Stimulated activated naive CD8-positive, alpha-beta T cell treated with anti-CD3 and anti-CD28 coated beads, Interleukin-15, Interleukin-2, amounts not matched to agents 100 ng/mL and 50 ng/mL, for 24 hours (primary cell): Measurements from ENCODE around the gene ABCC1.
A peak's percentile ranks its signal among the peaks of the same experiment; 100 is the strongest.
"Not testable (repeated sequence)": the region's sequence is repeated elsewhere in the genome, so short reads cannot be mapped to it uniquely, and the experiment has no call there.

ENCODE experiments used
- H3K27ac Mint-ChIP-seq: one replicate; pipeline ENCODE4 v1.8.0; 2021; ENCODE audit warnings: mild to moderate bottlenecking, mixed read lengths
- H3K27me3 Mint-ChIP-seq: one replicate; pipeline ENCODE4 v1.8.0; 2021; ENCODE audit warnings: mixed read lengths
- H3K36me3 Mint-ChIP-seq: one replicate; pipeline ENCODE4 v1.8.0; 2021; ENCODE audit warnings: low read depth, mixed read lengths
- H3K4me1 Mint-ChIP-seq: one replicate; pipeline ENCODE4 v1.8.0; 2021; ENCODE audit warnings: low read depth, mixed read lengths
- H3K4me3 Mint-ChIP-seq: one replicate; pipeline ENCODE4 v1.8.0; 2021; ENCODE audit warnings: mild to moderate bottlenecking, mixed read lengths
- H3K9me3 Mint-ChIP-seq: one replicate; pipeline ENCODE4 v1.8.0; 2021; ENCODE audit warnings: mixed read lengths

ABCC1 gene

DNA sequence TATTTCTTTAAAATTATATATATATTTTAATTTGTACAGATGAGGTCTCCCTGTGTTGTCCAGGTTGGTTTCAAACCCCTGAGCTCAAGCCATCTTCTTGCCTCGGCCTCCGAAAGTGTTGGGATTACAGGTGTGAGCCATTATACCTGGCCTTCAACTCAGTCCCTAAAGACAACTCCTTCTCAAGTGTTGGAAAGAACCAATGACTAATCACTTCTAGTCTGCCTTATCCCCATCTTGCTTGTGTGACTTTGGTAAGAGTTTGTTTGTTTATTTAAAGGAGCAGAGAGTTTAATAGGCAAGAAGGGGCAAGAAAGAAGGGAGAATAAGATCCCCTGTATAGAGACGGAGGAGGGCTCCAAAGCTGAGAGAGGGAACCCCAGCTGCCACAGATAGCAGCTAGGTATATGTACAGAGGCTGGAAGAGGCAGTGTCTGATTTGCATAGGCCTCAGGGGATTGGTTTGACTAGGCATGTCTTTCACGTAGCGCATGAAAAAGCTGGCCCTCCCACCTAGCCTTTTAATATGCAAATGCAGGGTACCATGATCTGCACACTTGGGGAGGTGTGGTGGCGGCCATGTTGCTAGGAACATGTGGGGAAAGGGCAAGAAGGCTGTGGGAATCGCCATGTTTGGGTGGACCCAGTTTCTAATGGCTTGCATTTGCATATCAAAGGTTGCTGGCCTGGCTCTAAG is 21.5 kb downstream of the ABCC1 start:
- H3K27me3 Mint-ChIP-seq: no peaks in the 10 kb centered on the region
- H3K4me1 Mint-ChIP-seq: peaks cover 49% of the 10 kb centered on the region
- H3K4me3 Mint-ChIP-seq: no peak overlapping the region
- H3K27ac Mint-ChIP-seq: peak overlapping the region; percentile 32
- H3K9me3 Mint-ChIP-seq: peaks cover 18% of the 10 kb centered on the region
- peaks cover 52% of the 10 kb centered on the region for H3K36me3 Mint-ChIP-seq

DNA sequence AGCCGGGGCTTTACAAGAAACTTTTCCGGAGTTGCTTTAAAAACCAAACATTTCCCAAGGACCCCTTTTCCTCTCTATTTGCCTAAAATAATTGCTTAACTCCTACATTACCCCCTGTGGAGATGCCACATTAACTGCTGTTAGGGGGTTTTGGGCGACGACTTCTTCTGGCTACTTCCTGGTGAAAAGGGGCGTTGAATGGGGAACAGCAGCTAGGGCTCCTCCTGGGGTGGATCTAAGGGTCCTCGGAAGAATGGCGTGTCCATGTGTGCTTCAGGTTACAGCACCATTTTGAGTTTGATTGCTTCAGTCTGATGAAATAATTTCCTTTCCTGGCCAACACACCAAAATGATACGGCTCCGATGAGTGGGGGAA is 22.0 kb downstream of the ABCC1 start:
- H3K36me3 Mint-ChIP-seq: peaks cover 56% of the 10 kb centered on the region
- no peaks in the 10 kb centered on the region for H3K27me3 Mint-ChIP-seq
- H3K27ac Mint-ChIP-seq: no peak overlapping the region
- H3K4me1 Mint-ChIP-seq: peaks cover 51% of the 10 kb centered on the region
- H3K4me3 Mint-ChIP-seq: no peak overlapping the region
- peaks cover 18% of the 10 kb centered on the region for H3K9me3 Mint-ChIP-seq

DNA sequence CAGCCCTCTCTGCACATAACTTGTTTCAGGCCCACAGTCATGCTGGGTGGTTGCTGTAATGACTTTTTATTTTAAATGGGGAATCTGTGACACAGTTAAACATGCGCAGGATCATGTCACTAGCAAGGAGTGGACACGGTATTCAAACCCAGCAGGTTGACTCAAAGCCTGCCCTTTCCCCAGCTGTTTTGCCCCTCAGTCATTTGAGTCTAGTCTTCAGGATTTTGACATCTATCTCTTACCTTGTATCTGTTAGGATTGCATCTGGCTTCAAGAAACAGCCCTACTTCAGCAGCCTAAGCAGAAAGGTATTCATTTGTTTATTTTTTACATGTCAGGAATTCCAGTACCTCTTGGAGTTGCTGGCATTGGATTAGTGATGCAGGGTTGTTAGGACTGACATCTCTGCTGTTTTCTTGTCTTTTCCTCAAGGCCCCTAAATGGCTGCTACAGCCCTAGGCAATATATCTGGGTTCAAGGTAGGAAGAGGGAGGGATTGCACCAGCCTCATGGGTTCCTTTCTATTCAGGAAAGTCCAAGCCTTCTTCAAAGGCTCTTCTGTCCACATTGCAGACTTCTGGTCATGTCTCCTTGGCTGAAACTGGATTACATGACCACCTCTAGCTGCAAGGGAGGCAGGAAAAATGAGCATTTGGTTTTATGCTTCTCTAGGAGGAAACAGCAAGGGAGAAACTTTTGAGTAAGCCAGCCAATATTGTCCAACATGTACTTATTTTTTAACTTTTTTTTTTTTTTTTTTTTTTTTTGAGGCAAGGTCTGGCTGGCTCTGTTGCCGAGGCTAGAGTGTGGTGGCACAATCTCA is 22.8 kb downstream of the ABCC1 start:
- no peaks in the 10 kb centered on the region for H3K27me3 Mint-ChIP-seq
- H3K9me3 Mint-ChIP-seq: peaks cover 18% of the 10 kb centered on the region
- no peak overlapping the region for H3K27ac Mint-ChIP-seq
- H3K4me1 Mint-ChIP-seq: peaks cover 50% of the 10 kb centered on the region
- H3K36me3 Mint-ChIP-seq: peaks cover 63% of the 10 kb centered on the region
- H3K4me3 Mint-ChIP-seq: no peak overlapping the region

DNA sequence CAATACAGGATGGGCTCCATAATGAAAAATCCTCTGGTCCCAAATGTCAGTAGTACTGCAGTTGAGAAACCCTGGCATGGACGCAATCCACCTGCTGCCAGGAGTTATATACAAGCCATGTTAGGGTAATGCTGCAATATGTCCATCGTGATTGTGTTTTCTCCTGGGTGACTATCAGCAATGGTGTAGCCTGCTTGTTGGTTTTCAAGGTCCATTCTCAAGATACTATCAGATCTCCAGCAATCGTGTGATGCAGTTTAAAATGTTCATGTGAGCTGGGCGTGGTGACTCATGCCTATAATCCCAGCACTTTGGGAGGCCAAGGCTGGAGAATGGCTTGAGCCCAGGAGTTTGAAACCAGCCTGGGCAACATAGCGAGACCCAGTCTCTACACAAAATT is 24.0 kb downstream of the ABCC1 start:
- H3K27me3 Mint-ChIP-seq: no peaks in the 10 kb centered on the region
- peaks cover 50% of the 10 kb centered on the region for H3K4me1 Mint-ChIP-seq
- H3K36me3 Mint-ChIP-seq: peaks cover 74% of the 10 kb centered on the region
- H3K27ac Mint-ChIP-seq: no peak overlapping the region
- peaks cover 28% of the 10 kb centered on the region for H3K9me3 Mint-ChIP-seq
- H3K4me3 Mint-ChIP-seq: no peak overlapping the region

DNA sequence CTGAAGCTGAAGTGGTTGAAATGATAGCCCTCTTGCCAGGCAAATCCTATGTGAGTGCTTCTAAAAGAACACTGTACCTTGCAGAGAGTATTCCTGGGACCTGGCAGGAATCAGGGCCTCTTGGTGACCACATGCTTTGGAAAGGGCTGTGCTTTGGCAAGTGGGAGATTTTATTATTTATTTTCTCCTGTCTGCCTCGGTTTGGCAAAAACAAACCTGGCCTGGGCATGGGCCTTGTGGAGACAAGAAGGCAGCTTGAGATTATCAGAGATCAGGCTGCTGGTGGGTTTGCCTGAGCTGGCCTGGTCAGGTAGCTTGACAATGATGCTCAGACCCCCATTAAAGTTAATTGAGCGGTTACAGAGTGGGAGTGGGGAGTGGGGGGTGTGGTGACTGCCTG is 24.6 kb downstream of the ABCC1 start:
- no peak overlapping the region for H3K27ac Mint-ChIP-seq
- H3K27me3 Mint-ChIP-seq: no peaks in the 10 kb centered on the region
- peaks cover 81% of the 10 kb centered on the region for H3K36me3 Mint-ChIP-seq
- peaks cover 31% of the 10 kb centered on the region for H3K9me3 Mint-ChIP-seq
- peaks cover 49% of the 10 kb centered on the region for H3K4me1 Mint-ChIP-seq
- no peak overlapping the region for H3K4me3 Mint-ChIP-seq

DNA sequence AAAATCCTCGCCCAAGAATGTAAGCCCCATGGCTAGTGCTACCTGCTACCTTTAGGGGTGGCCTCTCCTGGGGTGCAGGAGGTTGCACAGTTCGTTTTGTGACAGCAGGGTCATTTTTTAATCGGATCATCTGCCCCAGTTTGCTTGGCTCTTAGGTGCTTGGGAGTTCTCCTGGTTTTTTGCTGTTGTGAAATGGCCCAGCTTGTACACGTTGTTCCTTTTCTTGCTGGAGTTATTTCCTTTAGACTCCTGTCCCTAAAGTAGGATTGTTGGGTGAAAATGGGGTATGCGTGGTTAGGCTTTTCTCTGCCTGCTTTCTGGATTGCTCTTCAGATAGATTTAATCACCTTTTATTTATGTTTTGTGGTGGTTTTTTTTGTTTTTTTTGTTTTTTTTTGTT is 25.8 kb downstream of the ABCC1 start:
- peaks cover 45% of the 10 kb centered on the region for H3K4me1 Mint-ChIP-seq
- H3K27me3 Mint-ChIP-seq: no peaks in the 10 kb centered on the region
- H3K27ac Mint-ChIP-seq: peak overlapping the region; percentile 0
- peaks cover 38% of the 10 kb centered on the region for H3K9me3 Mint-ChIP-seq
- H3K36me3 Mint-ChIP-seq: peaks cover 86% of the 10 kb centered on the region
- H3K4me3 Mint-ChIP-seq: no peak overlapping the region

DNA sequence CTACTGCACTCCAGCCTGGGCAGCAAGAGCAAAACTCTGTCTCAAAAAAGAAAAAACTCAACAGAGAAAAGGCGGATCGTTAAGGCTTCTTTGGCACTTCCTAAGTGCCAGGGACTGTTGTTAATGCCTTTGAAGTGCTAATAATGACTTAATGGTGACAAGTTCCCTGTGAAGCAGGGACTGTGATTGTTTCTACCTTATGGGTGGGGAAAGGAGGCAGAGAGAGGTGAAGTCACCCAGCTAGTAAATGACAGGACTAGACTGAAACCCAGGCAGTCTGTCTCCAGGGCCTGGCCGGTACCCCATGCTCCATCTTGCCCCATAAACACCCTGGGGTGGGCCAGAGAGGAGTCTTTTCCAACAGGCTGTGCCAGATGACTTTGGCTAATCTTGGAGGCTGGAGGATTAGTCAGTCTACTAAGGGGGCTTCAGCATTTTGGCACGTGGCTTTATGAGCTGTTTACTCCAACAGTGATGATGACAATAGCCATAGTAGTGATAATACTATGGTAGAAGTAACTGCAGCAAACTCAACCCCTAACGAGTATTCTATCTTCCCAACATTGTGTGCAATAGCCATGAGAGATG is 26.9 kb downstream of the ABCC1 start:
- H3K9me3 Mint-ChIP-seq: peaks cover 37% of the 10 kb centered on the region
- H3K4me3 Mint-ChIP-seq: no peak overlapping the region
- no peak overlapping the region for H3K27ac Mint-ChIP-seq
- H3K4me1 Mint-ChIP-seq: peaks cover 39% of the 10 kb centered on the region
- H3K36me3 Mint-ChIP-seq: peaks cover 86% of the 10 kb centered on the region
- no peaks in the 10 kb centered on the region for H3K27me3 Mint-ChIP-seq

DNA sequence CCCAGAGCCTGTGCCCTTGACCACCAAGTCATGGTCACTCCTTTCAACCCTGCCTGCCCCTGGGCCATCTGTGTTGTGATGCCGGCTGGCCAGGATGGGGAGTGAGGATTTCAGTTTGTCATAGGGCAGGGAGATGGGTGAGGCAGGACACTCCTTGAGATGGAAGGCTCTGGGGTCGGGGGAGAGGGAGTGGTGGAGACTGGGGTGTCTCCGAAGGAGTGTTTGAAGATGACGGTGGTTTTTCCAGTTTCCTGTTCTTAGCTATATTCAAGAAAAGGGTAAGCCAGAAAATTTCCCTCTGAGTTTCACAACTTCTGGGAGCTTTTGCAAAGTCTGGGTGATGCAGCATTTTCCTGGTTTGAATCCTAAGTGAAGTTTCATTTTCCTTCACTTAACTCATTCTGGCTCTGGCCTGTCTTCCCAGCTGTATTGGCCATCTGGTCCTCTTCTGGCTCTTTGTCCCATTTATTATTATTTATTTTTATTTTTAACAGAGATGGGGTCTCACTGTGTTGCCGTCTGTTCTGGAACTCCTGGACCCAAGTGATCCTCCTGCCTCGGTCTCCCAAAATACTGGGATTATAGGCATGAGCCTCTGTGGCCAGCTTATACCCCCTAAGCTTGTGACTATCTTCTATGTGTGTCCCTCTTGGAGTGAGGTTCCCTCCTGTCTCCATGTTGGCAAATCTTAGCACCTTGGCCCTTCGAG is 27.7 kb downstream of the ABCC1 start:
- peaks cover 86% of the 10 kb centered on the region for H3K36me3 Mint-ChIP-seq
- H3K27me3 Mint-ChIP-seq: no peaks in the 10 kb centered on the region
- H3K4me1 Mint-ChIP-seq: peaks cover 35% of the 10 kb centered on the region
- H3K9me3 Mint-ChIP-seq: peaks cover 38% of the 10 kb centered on the region
- no peak overlapping the region for H3K4me3 Mint-ChIP-seq
- H3K27ac Mint-ChIP-seq: peak overlapping the region; percentile 45

DNA sequence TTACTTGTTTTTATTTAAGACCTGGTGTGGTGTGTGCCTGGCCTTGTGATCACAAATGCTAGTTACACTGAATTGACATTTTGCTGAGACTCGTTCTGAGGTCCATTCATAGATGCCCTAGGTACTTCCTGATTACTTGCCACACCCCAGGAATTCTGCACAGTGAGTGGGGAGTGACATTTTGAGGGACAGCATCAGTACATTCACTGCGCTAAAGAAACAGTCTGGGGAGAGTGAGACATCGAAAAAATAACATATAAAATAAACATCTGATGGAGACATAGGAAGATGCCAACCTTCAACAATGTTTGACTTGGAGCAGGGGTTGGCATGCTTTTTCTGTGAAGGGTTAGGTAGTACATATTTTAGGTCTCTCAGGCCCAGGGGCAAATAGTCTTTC is 30.4 kb downstream of the ABCC1 start:
- peaks cover 89% of the 10 kb centered on the region for H3K36me3 Mint-ChIP-seq
- H3K9me3 Mint-ChIP-seq: peaks cover 36% of the 10 kb centered on the region
- H3K27me3 Mint-ChIP-seq: no peaks in the 10 kb centered on the region
- H3K4me1 Mint-ChIP-seq: peaks cover 37% of the 10 kb centered on the region
- H3K27ac Mint-ChIP-seq: no peak overlapping the region
- no peak overlapping the region for H3K4me3 Mint-ChIP-seq

DNA sequence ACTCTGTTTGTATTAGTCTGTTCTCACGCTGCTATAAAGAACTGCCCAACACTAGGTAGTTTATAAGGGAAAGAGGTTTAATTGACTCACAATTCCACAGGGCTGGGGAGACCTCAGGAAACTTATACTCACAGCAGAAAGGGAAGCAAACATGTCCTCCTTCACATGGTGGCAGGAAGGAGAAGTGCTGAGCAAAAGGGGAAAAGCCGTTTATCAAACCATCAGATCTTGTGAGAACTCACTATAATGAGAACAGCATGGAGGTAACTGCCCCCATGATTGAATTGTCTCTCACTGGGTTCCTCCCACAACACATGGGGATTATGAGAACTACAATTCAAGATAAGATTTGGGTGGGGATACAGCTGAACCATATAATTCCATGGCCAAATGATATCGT is 30.9 kb downstream of the ABCC1 start:
- Mint-ChIP-seq H3K27ac (no peak overlapping the region), H3K36me3 (peaks cover 88% of the 10 kb centered on the region), H3K4me1 (peaks cover 34% of the 10 kb centered on the region), H3K27me3 (no peaks in the 10 kb centered on the region), H3K4me3 (no peak overlapping the region), H3K9me3 (peaks cover 36% of the 10 kb centered on the region)

DNA sequence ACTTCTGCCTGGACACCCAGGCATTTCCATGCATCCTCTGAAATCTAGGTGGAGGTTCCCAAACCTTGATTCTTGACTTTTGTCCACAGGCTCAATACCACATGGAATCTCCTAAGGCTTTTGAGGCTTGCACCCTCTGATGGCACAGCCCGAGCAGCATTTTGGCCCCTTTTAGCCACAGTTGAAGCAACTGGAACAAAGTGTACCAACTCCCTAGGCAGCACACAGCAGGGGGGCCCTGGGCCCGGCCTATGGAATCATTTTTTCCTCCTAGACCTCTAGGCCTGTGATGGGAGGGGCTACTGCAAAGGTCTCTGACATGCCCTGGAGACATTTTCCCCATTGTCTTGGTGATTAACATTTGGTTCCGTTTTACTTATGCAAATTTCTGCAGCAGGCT is 32.0 kb downstream of the ABCC1 start:
- H3K4me1 Mint-ChIP-seq: peaks cover 32% of the 10 kb centered on the region
- no peaks in the 10 kb centered on the region for H3K27me3 Mint-ChIP-seq
- peaks cover 88% of the 10 kb centered on the region for H3K36me3 Mint-ChIP-seq
- H3K4me3 Mint-ChIP-seq: no peak overlapping the region
- H3K27ac Mint-ChIP-seq: no peak overlapping the region
- peaks cover 36% of the 10 kb centered on the region for H3K9me3 Mint-ChIP-seq

DNA sequence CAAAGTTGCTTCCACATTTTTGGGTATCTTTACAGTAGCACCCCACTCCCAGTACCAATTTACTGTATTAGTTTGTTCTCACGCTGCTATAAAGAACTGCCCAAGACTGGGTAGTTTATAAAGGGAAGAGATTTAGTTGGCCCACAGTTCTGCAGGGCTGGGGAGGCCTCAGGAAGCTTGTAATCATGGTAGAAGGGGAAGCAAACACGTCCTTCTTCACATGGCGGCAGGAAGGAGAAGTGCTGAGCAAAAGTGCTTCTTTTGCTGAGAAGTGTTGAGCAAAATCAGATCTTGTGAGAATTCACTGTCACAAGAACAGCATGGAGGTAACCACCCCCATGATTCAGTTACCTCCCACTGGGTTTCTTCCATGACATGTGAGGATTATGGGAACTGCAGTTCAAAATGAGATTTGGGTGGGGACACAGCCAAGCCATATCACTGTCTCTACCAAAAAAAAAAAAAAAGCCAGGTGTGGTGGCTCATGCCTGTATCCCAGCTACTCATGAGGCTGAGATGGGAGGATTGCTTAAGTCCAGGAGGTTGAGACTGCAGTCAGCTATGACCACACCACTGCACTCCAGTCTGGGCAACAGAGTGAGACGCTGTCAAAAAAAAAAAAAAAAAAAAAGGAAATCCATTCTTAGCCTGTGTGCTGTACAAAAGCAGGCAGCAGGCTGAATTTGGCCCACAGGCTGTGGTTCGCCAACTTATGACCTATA is 32.9 kb downstream of the ABCC1 start:
- not testable (repeated sequence) for H3K27me3 Mint-ChIP-seq, H3K4me3 Mint-ChIP-seq, H3K27ac Mint-ChIP-seq
- H3K36me3 Mint-ChIP-seq: peaks cover 89% of the 10 kb centered on the region
- H3K4me1 Mint-ChIP-seq: peaks cover 33% of the 10 kb centered on the region
- H3K9me3 Mint-ChIP-seq: peaks cover 36% of the 10 kb centered on the region

DNA sequence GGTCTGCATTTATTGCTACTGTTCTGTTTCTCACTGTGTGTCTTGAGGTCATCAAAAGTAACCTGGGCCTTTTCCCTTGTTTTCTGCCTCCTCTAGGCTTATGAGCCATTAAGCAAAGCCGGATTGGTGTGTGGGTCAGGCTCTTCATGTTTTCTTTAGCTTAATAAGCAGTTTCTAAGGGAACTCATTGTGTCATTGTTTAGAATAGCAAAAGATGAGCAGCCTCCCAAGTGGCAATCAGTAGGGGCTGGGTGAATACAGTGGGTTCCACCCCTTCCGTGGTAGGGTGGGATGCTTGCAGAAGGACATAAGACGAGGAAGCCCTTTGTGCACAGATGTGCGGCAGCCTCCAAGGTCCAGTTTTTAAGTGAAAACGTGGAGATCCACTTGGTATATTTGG is 34.5 kb downstream of the ABCC1 start:
- Mint-ChIP-seq H3K27ac (no peak overlapping the region), H3K36me3 (peaks cover 74% of the 10 kb centered on the region), H3K4me3 (no peak overlapping the region), H3K4me1 (peaks cover 43% of the 10 kb centered on the region), H3K27me3 (no peaks in the 10 kb centered on the region), H3K9me3 (peaks cover 22% of the 10 kb centered on the region)

DNA sequence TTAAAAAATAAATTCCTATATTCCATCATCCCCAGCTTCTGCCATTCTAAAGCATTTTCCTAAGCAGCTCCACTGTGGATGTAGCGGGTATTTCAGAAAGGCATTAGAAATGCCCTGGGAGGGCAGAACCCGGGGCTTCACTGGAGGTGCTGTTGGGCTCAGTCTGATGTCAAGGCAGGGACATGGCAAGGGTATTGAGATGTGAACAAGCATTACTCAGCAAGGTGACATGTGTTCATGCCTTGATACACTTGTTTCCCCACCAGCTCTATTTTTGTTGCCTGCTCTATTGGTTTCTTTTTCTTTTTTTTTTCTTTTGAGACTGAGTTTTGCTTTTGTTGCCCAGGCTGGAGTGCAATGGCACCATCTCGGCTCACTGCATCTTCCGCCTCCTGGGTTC is 35.7 kb downstream of the ABCC1 start:
- Mint-ChIP-seq H3K27me3 (no peaks in the 10 kb centered on the region), H3K36me3 (peaks cover 61% of the 10 kb centered on the region), H3K27ac (no peak overlapping the region), H3K4me1 (peaks cover 52% of the 10 kb centered on the region), H3K9me3 (peaks cover 14% of the 10 kb centered on the region), H3K4me3 (no peak overlapping the region)
